A673 (cell line): ENCODE measurements around the gene HOXA9. TPM values are rescaled to one million over a fixed set of nuclear protein-coding genes. Genes with fewer than 3 reads are reported as not detected.

Experiments
- BruUV-seq: library from RNA; stranded (reverse); fragments of 400-500 nt; replicated peaks from 2 replicates; lab custom pipeline; 2021; lab: Mats Ljungman, UMichigan
- CTCF ChIA-PET: fragments of 300-600 bp; sonication (Branson Sonifier 250); formaldehyde crosslinking; loops from one replicate; lab custom pipeline; 2022; ENCODE audit warnings: antibody characterized with exemption; lab: Charles Lee
- POLR2A ChIA-PET: fragments of 300-600 bp; sonication (Branson Sonifier 250); formaldehyde crosslinking; loops from one replicate; lab custom pipeline; 2022; ENCODE audit warnings: antibody characterized with exemption; ENCODE audit not compliant: low non-redundant PET; lab: Charles Lee
- DNase-seq: peaks from one replicate; pipeline ENCODE4 v3.0.0-alpha.2; 2015; ENCODE audit warnings: low spot score
- H3K27ac ChIP-seq: fragments of 200-600 bp; sonication (generic); 2 replicates; pipeline ENCODE4 v1.5.1; 2016; ENCODE audit warnings: mixed run types, low read depth, mild to moderate bottlenecking, mixed read lengths, antibody characterized with exemption, low read length; ENCODE audit not compliant: poor library complexity, severe bottlenecking
- H3K27me3 ChIP-seq: fragments of 200-600 bp; sonication (generic); replicated peaks from 2 replicates; pipeline ENCODE4 v1.6.1; 2017; ENCODE audit warnings: mixed run types, low read depth, mild to moderate bottlenecking, mixed read lengths, antibody characterized with exemption, low read length; ENCODE audit not compliant: insufficient read depth, poor library complexity
- H3K36me3 ChIP-seq: fragments of 200-600 bp; sonication (generic); 2 replicates; pipeline ENCODE4 v1.6.1; 2016; ENCODE audit warnings: mixed run types, mild to moderate bottlenecking, mixed read lengths, antibody characterized with exemption, low read length; ENCODE audit not compliant: insufficient read depth, poor library complexity, severe bottlenecking
- H3K4me1 ChIP-seq: fragments of 200-600 bp; sonication (generic); 2 replicates; pipeline ENCODE4 v1.6.1; 2017; ENCODE audit warnings: mixed run types, mild to moderate bottlenecking, mixed read lengths, antibody characterized with exemption, low read length; ENCODE audit not compliant: insufficient read depth, poor library complexity, severe bottlenecking
- H3K4me3 ChIP-seq: fragments of 200-600 bp; sonication (generic); 2 replicates; pipeline ENCODE4 v1.5.1; 2016; ENCODE audit warnings: low read depth, mixed run types, mild to moderate bottlenecking, mixed read lengths, low read length; ENCODE audit not compliant: poor library complexity, severe bottlenecking
- H3K9me3 ChIP-seq: fragments of 200-600 bp; sonication (generic); 2 replicates; pipeline ENCODE4 v1.6.1; 2016; ENCODE audit warnings: mixed run types, low read depth, mild to moderate bottlenecking, mixed read lengths, antibody characterized with exemption, low read length; ENCODE audit not compliant: poor library complexity, severe bottlenecking
- EZH2 ChIP-seq: fragments of 200-600 bp; sonication (generic); IDR thresholded peaks from 2 replicates; pipeline ENCODE4 v1.6.1; 2017; ENCODE audit warnings: borderline replicate concordance, low read depth, mild to moderate bottlenecking, mixed read lengths, antibody characterized with exemption, low read length; ENCODE audit not compliant: poor library complexity, severe bottlenecking
- intact Hi-C: fragments of 100-400 bp; cut with micrococcal nuclease; formaldehyde crosslinking; loops from one replicate; pipeline ENCODE4 v1.10.0; 2022; ENCODE audit not compliant: unreplicated experiment
- total RNA-seq: library from RNA; stranded (reverse); gene quantifications from 2 replicates; pipeline ENCODE4 v1.2.3, GENCODE V29; 2021
- TF ChIP-seq, protein P1 (sequence below): fragments of 300-800, 200-600 bp; sonication (generic); conservative IDR thresholded peaks from 2 replicates; pipeline ENCODE4 v1.5.1; 2017; ENCODE audit warnings: low read depth, mild to moderate bottlenecking, antibody characterized with exemption, low read length, moderate library complexity, mixed read lengths

The HOXA9 gene
- total RNA-seq, 1 experiment from 2014 or later: not detected

DNA sequence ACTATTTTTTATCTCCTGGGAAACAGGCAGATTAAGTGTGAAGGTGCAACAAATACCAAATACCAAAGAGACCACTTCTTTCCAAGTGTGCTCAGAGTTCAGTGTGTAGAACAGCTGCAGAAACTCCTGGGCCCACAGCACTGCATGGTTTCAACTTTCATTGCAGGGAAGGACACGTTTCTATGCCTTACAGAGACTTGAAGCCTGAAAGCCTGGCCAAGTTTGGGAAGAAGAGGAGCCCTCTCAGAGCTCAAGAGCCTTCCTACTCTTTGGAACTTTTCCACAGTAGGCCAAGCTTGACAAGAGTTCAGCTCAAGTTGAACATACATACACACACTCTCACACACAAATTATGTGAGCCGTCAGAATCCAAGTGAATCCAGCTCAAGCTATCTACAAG is 37.3 kb downstream of the HOXA9 start:
- BruUV-seq: no TSS peak
- Histone ChIP-seq H3K27me3 (peaks cover 100% of the 10 kb centered on the region), H3K27ac (no peak overlapping the region), H3K4me1 (no peaks in the 10 kb centered on the region), H3K9me3 (no peaks in the 10 kb centered on the region), H3K36me3 (no peaks in the 10 kb centered on the region), H3K4me3 (no peak overlapping the region)
- no peak for DNase-seq
- intact Hi-C loops: no loop called here
- TF ChIP-seq, protein P1, sequence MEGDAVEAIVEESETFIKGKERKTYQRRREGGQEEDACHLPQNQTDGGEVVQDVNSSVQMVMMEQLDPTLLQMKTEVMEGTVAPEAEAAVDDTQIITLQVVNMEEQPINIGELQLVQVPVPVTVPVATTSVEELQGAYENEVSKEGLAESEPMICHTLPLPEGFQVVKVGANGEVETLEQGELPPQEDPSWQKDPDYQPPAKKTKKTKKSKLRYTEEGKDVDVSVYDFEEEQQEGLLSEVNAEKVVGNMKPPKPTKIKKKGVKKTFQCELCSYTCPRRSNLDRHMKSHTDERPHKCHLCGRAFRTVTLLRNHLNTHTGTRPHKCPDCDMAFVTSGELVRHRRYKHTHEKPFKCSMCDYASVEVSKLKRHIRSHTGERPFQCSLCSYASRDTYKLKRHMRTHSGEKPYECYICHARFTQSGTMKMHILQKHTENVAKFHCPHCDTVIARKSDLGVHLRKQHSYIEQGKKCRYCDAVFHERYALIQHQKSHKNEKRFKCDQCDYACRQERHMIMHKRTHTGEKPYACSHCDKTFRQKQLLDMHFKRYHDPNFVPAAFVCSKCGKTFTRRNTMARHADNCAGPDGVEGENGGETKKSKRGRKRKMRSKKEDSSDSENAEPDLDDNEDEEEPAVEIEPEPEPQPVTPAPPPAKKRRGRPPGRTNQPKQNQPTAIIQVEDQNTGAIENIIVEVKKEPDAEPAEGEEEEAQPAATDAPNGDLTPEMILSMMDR: no peak
- TF ChIP-seq EZH2: no peak
- ChIA-PET CTCF (no interaction called here), POLR2A (no interaction called here)

DNA sequence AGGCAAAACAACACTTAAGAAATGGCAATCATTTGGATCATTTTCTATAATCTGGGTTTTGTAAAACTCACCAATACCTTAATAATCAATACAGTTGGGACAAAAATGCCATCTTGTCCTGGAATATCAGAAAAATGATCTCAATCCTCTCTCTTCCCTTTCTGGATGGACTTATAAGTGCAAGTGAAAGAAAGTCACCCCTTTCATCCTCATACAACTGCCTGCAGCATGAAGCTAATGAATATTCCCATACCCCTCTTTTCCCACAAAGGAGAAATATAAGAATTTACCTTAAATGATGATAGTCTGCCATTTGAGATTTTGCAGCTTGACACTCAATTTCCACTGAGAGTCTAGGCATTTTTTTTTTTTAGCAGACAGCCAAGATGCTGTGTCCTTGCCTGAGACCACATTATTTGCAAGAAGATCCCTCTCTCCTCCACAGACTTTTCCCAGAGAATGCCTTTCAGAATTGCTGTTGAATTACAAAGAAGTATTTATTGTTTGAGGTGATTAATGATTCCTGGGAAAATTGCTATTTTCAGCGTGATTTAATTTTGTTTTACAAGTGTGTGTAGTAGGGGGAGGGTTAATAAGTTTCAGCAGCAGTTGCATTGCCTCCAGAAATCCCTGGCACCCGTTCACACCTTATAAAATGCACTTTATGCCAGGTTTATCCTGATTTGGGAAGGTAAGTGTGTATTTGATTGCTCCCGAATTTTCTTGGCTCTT is 38.6 kb downstream of the HOXA9 start:
- no peaks in the 10 kb centered on the region for H3K36me3 ChIP-seq
- H3K4me3 ChIP-seq: no peak overlapping the region
- ChIA-PET POLR2A (interaction anchor here (0.7 kb wide), 1 partner anchor 32 kb away, joined by 3 read pairs; no protein-coding TSS in a partner anchor), CTCF (no interaction called here)
- intact Hi-C loops: no loop called here
- BruUV-seq: no TSS peak
- H3K4me1 ChIP-seq: no peaks in the 10 kb centered on the region
- H3K27me3 ChIP-seq: peaks cover 100% of the 10 kb centered on the region
- no peak for DNase-seq
- TF ChIP-seq, protein P1: no peak
- no peak for TF ChIP-seq EZH2
- H3K9me3 ChIP-seq: no peaks in the 10 kb centered on the region
- no peak overlapping the region for H3K27ac ChIP-seq

DNA sequence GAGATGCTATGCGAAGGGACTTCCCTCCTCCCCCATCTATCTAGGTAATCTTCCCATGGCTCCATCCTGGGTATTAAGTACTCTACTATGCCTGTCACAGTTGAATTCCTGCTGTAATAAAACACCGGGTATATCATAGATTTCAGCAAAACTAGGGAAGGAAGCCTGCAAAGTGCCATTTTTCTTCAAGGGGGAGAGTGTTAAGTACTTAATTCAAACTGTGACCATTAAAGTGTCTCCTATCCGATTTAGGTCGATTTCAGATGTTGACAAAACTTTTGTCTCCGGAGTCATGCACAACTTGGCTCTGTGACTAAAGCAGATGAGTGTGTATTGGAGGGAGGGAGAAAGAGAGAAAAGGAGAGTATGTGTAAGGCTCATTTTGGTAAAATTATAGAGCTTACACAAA is 39.3 kb downstream of the HOXA9 start:
- no peak for TF ChIP-seq EZH2
- TF ChIP-seq, protein P1: no peak
- Histone ChIP-seq H3K27me3 (peaks cover 100% of the 10 kb centered on the region), H3K4me1 (no peaks in the 10 kb centered on the region), H3K4me3 (no peak overlapping the region), H3K27ac (no peak overlapping the region), H3K36me3 (no peaks in the 10 kb centered on the region), H3K9me3 (no peaks in the 10 kb centered on the region)
- POLR2A ChIA-PET: interaction anchor here (0.7 kb wide), 1 partner anchor 31 kb away, joined by 3 read pairs; no protein-coding TSS in a partner anchor
- intact Hi-C loops: no loop called here
- DNase-seq: no peak
- CTCF ChIA-PET: no interaction called here
- no TSS peak for BruUV-seq
